AG04449 (cell line): ENCODE measurements around the gene BEAN1.

ENCODE experiments used
- CTCF ChIA-PET: fragments of 350-600 bp; formaldehyde crosslinking; extraction: SDS; loops from one replicate; lab custom pipeline; 2021; ENCODE audit warnings: antibody characterized with exemption; lab: Yijun Ruan, JAX
- POLR2A ChIA-PET: fragments of 400-600, 350-600 bp; formaldehyde crosslinking; extraction: SDS; loops from one replicate; lab custom pipeline; 2020; ENCODE audit warnings: antibody characterized with exemption, inconsistent platforms; lab: Yijun Ruan, JAX
- DNase-seq: peaks from one replicate; pipeline ENCODE4 v3.0.0-alpha.2; 2010; ENCODE audit warnings: low read depth, low spot score
- H3K4me3 ChIP-seq: 2 replicates; pipeline ENCODE4 v1.5.1; 2011; ENCODE audit warnings: low read depth, mild to moderate bottlenecking, control low read depth, low read length
- TF ChIP-seq, protein P1 (sequence below): IDR thresholded peaks from one replicate; pipeline ENCODE4 v1.5.1; 2011; ENCODE audit warnings: mild to moderate bottlenecking, moderate library complexity, low read length, control low read depth, inconsistent platforms; ENCODE audit not compliant: insufficient read depth; ENCODE audit errors: missing control alignments

BEAN1 gene

DNA sequence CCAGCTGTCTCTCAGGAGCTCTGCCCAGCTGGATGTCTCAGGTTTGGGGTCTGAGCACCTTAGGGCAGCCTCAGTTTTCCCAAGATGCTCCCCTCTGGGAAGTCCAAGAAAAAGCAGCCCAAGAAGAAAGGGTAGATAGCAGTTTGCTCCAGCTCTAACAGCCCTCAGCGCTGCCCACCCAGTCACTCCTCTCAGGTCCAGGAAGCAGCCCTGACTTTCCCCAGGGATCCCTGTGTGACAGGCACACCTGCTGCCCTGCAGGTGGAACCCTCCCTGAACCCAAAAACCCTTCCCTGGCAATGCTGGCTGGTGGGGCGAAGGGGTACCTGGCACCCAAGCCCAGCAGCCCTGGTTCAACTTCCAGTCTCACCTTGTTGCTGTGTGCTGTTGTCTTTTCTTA, 48.1 kb downstream of the BEAN1 start:
- ChIA-PET POLR2A (no interaction called here), CTCF (interaction anchor here (0.7 to 15.2 kb wide), 4 partner anchors 10 to 175 kb away, joined by 3 to 273 read pairs (median 6); no protein-coding TSS in a partner anchor)
- TF ChIP-seq, protein P1, sequence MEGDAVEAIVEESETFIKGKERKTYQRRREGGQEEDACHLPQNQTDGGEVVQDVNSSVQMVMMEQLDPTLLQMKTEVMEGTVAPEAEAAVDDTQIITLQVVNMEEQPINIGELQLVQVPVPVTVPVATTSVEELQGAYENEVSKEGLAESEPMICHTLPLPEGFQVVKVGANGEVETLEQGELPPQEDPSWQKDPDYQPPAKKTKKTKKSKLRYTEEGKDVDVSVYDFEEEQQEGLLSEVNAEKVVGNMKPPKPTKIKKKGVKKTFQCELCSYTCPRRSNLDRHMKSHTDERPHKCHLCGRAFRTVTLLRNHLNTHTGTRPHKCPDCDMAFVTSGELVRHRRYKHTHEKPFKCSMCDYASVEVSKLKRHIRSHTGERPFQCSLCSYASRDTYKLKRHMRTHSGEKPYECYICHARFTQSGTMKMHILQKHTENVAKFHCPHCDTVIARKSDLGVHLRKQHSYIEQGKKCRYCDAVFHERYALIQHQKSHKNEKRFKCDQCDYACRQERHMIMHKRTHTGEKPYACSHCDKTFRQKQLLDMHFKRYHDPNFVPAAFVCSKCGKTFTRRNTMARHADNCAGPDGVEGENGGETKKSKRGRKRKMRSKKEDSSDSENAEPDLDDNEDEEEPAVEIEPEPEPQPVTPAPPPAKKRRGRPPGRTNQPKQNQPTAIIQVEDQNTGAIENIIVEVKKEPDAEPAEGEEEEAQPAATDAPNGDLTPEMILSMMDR: no peak
- DNase-seq: no peak
- no peak overlapping the region for H3K4me3 ChIP-seq

- DNase-seq: no peak
- TF ChIP-seq, protein P1: no peak
- CTCF ChIA-PET: interaction anchor here (0.6 to 15.2 kb wide), 11 partner anchors 8 to 391 kb away, joined by 3 to 273 read pairs (median 3); no protein-coding TSS in a partner anchor
- POLR2A ChIA-PET: no interaction called here
- H3K4me3 ChIP-seq: no peak overlapping the region
Measured at GRCh38 chr16:66476328-66477027, 49.4 kb downstream of the BEAN1 start.

DNA sequence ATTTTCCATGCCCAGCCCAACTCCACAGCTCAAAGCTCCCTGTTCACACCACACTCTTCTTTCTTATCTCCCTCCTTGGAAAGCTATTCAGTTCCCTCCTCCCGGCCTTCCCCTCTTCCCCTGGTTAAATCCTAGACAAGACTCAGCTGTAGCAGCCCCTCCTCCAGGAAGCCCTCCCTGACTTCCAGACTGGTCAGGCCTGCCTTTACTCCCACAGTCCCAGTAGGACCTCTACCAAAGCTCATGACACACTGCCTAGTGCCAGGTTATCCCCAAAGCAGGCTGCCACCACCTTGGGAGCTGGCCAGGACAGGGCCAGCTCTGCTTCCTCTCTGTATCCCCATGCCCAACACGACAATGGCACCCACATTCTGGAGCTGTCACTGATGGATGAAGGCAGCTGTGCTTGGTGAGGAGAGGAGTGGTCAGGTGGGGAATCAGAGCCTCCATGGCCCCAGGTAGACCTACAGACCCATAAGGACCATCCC, 50.0 kb downstream of the BEAN1 start:
- TF ChIP-seq, protein P1: no peak
- DNase-seq: no peak
- CTCF ChIA-PET: interaction anchor here (0.6 to 15.2 kb wide), 12 partner anchors 8 to 390 kb away, joined by 3 to 273 read pairs (median 3); no protein-coding TSS in a partner anchor
- no peak overlapping the region for H3K4me3 ChIP-seq
- POLR2A ChIA-PET: no interaction called here

DNA sequence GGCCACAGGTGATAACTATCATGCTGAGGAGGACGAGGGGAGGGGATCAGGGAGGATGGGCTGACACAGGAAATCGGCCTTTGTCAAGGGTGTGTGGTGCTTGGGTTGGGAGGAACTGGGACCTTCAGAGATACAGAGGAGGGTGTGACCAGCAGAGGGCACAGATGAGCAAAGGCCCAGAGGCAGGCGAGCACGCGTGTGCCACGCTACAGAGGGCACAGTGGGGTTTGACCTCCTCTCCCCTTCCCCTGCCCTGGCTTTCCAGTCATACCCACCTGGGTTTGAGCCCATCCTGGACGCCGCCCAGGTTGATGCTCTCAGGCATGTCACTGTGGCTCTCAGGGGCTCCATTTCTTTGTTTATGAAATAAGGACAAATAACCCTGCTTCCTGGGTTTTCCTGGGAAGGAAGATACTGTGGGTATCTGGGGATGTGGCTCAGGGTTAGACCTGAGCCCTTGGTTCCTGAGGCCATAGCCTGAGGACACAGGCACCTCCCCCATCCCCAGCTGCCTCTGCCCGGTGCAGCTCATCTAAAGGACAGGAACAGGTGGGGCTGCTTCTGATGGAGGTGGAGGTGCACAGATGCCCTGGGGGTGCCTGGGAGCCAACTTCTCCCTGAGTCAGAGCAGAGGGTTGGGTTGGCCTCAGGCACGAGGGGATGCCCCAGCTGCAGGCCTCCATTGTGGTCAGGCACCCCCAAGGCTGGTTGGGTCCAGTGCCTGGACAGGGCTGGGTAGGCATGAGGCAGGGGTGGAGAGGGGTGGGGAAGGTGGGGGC, 51.8 kb downstream of the BEAN1 start:
- H3K4me3 ChIP-seq: no peak overlapping the region
- TF ChIP-seq, protein P1: peak; percentile 84
- DNase-seq: no peak
- ChIA-PET POLR2A (no interaction called here), CTCF (interaction anchor here (0.6 to 15.2 kb wide), 12 partner anchors 10 to 389 kb away, joined by 3 to 273 read pairs (median 5); no protein-coding TSS in a partner anchor)

- TF ChIP-seq, protein P1: no peak
- CTCF ChIA-PET: interaction anchor here (0.6 to 15.2 kb wide), 11 partner anchors 10 to 388 kb away, joined by 3 to 273 read pairs (median 5); no protein-coding TSS in a partner anchor
- POLR2A ChIA-PET: no interaction called here
Measured at GRCh38 chr16:66479661-66480264, 52.7 kb downstream of the BEAN1 start.

More at GRCh38 chr16:66479661-66480264, 52.7 kb downstream of the BEAN1 start:
- no peak for DNase-seq
- no peak overlapping the region for H3K4me3 ChIP-seq
